Measurements from ENCODE around the gene IFNGR2. TPM values are rescaled to one million over a fixed set of nuclear protein-coding genes. Genes with fewer than 3 reads are reported as not detected.

IFNGR2 gene
- 21.9 and 25.0 TPM in 2 replicates for total RNA-seq (2014; rRNA removed; shearing (Covaris generic))
- 29.4 and 29.9 TPM in 2 replicates for polyA plus RNA-seq (2016; fragmentation: Nextera tagmentation; extraction: Ambion mirVana)
- long read RNA-seq, transcript IFNGR2-201 (7 exons, 2,221 nt), result major isoform, 23 of 24 reads
- long read RNA-seq, partial matches to known transcripts, result 1 of 24 reads
- long read RNA-seq, other reads (novel, unspliced or antisense), result 0 of 24 reads

- Mint-ChIP-seq H3K4me3 (peak within 1 kb of the TSS; percentile 90), H3K9me3 (no peaks in the 10 kb centered on the region), H3K27me3 (ENCODE audit: insufficient read depth, low read depth, poor library complexity) (peaks cover 17% of the 10 kb centered on the region), H3K4me1 (peaks cover 11% of the 10 kb centered on the region), H3K36me3 (ENCODE audit: low read depth) (peaks cover 7% of the 10 kb centered on the region; the same call in 1 of the 3 replicates), H3K27ac (peak within 1 kb of the TSS; percentile 41; the same call in 1 of the 2 replicates)
- H3K4me3 ChIP-seq, result peak within 1 kb of the TSS; percentile 90
- H3K4me1 ChIP-seq (ENCODE audit: insufficient read depth), result peaks cover 4% of the 10 kb centered on the region; the same call in 1 of the 2 replicates
- peak; percentile 58 for DNase-seq (ENCODE audit: low spot score)
- H3K79me2 ChIP-seq (replicated peaks; ENCODE audit: insufficient read depth), result peaks cover 37% of the 10 kb centered on the region
- peak; percentile 47 for ATAC-seq
- H3K9me2 ChIP-seq (ENCODE audit: insufficient read depth), result no peaks in the 10 kb centered on the region
- H3F3A ChIP-seq (replicated peaks; ENCODE audit: low read depth), result peaks cover 13% of the 10 kb centered on the region; the same call in 1 of the 2 replicates
- TF ChIP-seq CREB1 (CRISPR knock-in tag; IDR thresholded peaks at IDR 0.05; ENCODE audit: low read depth), result no peak
- TF ChIP-seq EZH2 (IDR thresholded peaks at IDR 0.05; ENCODE audit: low read depth, unreplicated experiment), result no peak
- TF ChIP-seq ZNF114 (CRISPR knock-in tag; IDR thresholded peaks at IDR 0.05), result no peak
- TF ChIP-seq ZNF462 (CRISPR knock-in tag; IDR thresholded peaks at IDR 0.05), result no peak
- no peak for TF ChIP-seq REST (IDR thresholded peaks at IDR 0.05; ENCODE audit: unreplicated experiment)
- no peak; the same call in 1 of the 2 replicates for TF ChIP-seq POLR2AphosphoS5 (IDR thresholded peaks at IDR 0.05; ENCODE audit: low read depth)
- no peak for TF ChIP-seq STAT1 (IDR thresholded peaks at IDR 0.05; ENCODE audit: unreplicated experiment)
- no peak for TF ChIP-seq CTCF (conservative IDR thresholded peaks at IDR 0.05; ENCODE audit: low read depth in 2 of 2)
- TF ChIP-seq NANOG (IDR thresholded peaks at IDR 0.05; ENCODE audit: borderline replicate concordance), result no peak
- no peak for TF ChIP-seq EZH2phosphoT487 (IDR thresholded peaks at IDR 0.05; ENCODE audit: unreplicated experiment)
- TF ChIP-seq ETS1 (IDR thresholded peaks at IDR 0.05), result no peak
- no peak for TF ChIP-seq ZNF331 (CRISPR knock-in tag; IDR thresholded peaks at IDR 0.05; ENCODE audit: low read depth)
- no peak for TF ChIP-seq JUNB (IDR thresholded peaks at IDR 0.05; ENCODE audit: unreplicated experiment)
- no peaks in the 10 kb centered on the region for H3K36me3 ChIP-seq (ENCODE audit: insufficient read depth)
- peak within 1 kb of the TSS; percentile 94 for H3K4me2 ChIP-seq
- peak within 1 kb of the TSS; percentile 52; the same call in 1 of the 2 replicates for H3K27ac ChIP-seq (ENCODE audit: low read depth)
- peaks cover 5% of the 10 kb centered on the region; the same call in 1 of the 2 replicates for H3K27me3 ChIP-seq (ENCODE audit: insufficient read depth)
- peak within 1 kb of the TSS; percentile 93 for H2AFZ ChIP-seq
- peaks cover 15% of the 10 kb centered on the region for H4K20me1 ChIP-seq (replicated peaks; ENCODE audit: insufficient read depth)
Observed at GRCh38 chr21:33403128-33403785, at the start of gene IFNGR2. Gene IFNGR2, plus strand, starts transcription at chr21:33403413. Its CDS starts 131 bp downstream, at chr21:33403544.
